ENCODE results near the gene ZNF22.

The ZNF22 gene

GRCh38 chr10:44978213-44978569 is 22.5 kb upstream of the ZNF22 start:
- no peak for DNase-seq

DNA sequence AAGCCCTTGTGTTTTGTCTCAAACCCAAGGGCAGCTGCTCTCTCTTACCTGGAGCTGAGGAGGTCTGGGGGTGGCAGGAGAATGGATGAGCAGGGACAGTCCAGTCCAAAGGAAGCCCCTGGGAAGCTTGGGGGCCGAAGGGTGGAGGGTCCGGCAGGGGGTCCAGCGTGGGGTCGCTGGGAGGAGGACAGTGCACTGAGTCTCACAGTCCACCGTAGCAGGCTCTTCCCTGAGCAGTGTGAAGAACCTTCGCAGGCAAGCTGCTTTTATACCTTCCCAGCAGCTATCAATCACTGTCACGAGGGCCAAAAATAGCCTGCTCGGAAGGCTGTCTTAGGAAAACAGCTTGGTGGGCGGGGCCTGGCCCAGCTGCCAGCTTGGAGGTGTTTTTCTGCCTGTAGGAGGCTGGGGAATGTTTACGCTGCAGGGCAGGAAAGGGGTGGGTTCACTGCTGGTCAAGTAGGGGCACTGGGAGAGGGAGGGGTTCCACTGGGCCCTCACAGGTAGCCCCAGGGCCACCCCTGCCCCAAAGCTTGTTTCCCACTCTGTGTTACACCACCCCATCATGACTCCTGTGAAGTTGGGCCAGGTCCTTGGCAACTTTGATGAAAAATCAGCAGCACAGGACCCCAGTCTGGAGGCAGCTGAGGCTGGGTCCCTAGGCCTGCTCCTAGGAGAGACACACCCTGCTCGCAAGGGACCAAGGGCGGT is 22.0 kb upstream of the ZNF22 start, which contains the start of gene DEPP1:
Gene DEPP1, minus strand, starts transcription at position 240 of the 711 bp plus-strand sequence. CDS start 779 bp downstream, outside the sequence.
- DNase-seq: peak; percentile 30

- DNase-seq: no peak
These were observed 21.2 kb upstream of the ZNF22 start for GRCh38 chr10:44979281-44980191.

DNA sequence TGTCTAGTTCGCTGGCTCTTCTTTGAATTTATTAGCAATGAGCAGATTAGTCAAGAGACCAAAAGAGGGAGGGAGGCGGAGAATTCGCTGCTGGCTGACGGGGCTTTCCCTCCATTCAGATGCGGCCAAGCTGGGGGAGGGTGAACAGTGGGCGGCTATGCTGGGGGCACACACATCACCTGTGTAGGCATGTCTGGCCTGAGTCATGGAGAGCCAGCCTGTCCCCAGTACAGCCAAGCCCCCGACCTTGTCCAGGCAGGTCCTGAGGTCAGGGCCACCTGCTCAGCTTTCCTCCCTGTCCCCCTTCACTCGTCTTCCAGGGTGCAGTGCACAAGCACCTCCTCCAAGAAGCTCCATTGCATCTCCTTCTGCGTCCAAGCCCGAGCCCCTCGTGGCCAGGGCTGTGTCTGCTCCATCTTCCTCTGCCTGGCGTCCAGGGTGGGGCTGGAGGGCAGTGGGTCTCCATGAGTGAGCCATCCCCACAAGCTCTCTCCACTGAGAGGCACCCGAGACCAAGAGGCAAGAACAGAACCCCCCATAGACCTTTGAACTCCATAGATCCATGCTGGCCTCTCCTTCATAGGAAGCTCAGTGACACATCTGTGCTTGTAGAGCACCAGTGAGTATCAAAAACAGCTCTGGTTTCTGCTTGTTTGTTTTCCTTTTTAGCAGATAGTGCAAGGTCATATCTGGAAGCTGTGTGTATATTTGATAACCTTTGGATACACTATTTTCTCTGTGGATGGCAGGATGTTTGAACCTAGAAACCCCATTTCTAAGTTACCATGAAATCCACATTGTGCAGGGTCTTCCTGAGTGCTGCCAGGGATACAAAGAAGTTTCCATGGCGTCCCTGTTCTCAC is 20.2 kb upstream of the ZNF22 start:
- no peak for DNase-seq

DNA sequence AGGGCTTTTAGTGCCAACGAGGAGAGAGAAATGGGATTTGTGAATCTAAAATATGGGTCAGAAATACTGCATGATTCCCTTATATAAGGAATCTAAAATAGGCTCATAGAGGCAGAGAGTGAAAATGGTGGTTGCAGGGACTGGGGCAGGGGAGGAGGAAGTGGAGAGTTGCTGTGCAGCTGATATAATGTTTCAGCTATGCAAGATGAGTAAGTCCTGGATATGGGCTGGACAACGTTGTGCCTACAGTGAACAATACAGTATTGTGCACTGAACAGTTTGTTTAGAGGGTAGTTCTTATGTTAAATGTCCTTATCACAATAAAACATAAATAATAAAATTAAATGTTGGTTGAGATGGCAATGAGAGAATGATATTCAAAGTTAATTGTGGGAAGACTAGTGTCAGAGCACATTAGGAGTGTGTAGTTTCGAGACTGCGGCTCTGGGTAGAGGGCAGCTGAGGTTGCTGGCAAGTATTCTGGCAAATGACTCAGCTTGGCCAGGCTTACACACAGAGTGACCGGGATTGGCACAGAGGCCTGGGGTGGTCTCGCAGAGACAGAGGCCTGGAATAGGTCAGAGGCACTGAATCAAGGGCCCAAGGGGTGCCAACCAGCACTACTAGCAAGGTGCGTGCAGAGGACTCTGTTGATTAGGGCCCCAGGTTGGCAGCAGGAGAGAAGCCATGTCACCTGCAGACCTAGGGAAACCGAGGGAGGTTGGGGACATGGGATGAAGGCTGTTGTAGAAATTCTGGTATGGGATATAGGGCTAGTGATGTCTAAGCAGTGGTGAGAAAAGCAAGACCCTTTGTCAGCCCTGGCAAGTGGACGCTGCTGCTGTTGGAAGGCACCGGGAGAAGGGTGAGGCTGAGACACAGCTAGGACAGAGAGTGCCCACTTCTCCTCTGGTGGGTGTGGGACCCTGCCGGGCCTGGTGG is 19.3 kb upstream of the ZNF22 start:
- no peak for DNase-seq

- no peak for DNase-seq
These were observed 18.6 kb upstream of the ZNF22 start for GRCh38 chr10:44982114-44982460.

GRCh38 chr10:44982496-44982895 is 18.2 kb upstream of the ZNF22 start:
- no peak for DNase-seq

GRCh38 chr10:44983066-44983894 is 17.4 kb upstream of the ZNF22 start:
- DNase-seq: no peak

DNA sequence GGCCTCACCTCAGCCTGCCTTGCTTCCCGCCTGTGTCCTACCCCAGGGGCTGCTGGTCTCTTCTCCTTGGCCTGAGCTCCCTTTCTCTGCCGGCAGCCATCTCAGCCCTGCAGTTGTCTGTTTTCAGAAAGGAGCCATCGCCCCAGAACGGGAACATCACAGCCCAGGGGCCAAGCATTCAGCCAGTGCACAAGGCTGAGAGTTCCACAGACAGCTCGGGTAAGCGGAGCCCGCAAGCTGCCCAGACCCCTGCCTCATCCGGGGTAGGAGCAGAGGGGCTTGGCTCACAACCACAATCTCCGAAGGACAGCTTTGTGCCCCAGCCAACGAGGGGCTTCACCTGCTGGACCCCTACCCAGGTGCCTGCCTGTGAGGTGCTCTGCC is 16.8 kb upstream of the ZNF22 start:
- no peak for DNase-seq

GRCh38 chr10:44984671-44985101 is 16.0 kb upstream of the ZNF22 start:
- DNase-seq: no peak

GRCh38 chr10:44985175-44985681 is 15.5 kb upstream of the ZNF22 start:
- DNase-seq: no peak

DNA sequence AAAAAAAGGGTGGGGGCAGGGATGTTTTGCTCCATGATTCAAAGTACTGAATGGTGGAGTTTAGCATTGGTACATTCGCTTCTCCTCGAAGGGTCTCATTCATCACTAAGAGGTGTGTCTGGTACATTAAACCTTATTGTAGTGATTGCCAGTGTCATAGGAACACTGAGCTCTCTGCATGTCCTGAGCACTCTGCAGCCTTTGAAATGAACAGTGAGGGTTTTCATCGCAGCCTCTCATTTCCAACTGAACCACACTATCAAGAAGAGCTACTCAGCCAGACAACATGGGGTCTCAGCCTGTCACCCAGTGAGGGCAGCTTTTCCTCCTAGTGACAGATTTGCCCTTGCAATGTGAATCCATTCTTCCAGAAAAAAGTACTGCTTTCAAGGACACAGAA is 14.5 kb upstream of the ZNF22 start:
- no peak for DNase-seq

GRCh38 chr10:44986670-44987069 is 14.1 kb upstream of the ZNF22 start:
- no peak for DNase-seq

- DNase-seq: no peak
These were observed 11.7 kb upstream of the ZNF22 start for GRCh38 chr10:44988957-44989585.

DNA sequence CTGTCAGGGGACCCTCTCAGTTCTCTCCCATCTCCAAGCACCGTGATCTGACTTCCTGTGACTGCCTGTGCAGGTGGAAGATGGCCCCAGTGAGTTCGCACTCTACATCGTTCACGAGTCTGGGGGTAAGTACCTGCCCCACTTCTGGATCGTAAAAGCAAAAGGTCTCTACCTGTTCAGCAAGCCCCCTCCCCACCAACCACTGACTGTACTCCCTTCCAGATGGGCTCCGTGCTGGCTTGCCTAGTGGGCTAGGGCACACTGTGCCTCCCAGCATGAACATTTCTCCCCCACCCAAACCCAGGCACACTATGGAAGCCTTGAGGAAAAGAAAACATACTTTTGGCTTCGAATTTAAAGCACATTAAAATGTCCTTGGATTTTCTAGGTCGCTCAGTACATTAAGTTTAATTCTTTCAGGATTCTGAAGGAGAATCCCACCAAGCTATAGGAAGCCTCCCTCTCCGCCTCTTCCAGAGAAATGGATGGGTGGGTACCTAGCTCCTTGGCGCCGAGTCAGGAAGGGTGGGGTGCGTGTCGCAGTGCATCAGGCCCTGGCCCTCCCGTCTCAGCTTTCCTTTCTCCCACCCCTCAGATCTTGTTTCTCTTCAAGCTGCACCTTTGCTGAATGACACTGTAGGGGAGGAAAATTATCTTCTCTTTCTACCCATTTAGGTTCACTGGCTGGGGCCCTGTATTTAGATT is 11.0 kb upstream of the ZNF22 start:
- no peak for DNase-seq

- no peak for DNase-seq
These were observed 10.4 kb upstream of the ZNF22 start for GRCh38 chr10:44990302-44990655.

DNA sequence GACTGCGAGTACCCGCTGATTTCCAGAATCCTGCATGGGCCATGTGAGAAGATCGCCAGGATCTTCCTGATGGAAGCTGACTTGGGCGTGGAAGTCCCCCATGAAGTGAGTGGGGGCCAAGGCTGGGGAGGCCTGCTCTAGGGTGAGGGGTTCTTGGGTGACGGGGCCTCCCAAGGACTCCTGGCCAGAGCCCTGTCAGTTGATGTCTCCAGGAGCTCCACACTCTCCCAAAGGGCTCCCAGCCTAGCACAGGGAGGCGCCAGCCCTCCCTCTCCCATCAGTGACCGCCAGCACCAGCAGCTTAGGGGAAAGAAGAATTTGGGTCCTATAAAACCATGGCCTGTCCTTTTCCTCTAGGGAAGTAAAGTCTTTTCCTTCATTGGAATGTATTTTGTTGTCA is 9.8 kb upstream of the ZNF22 start:
- no peak for DNase-seq

- DNase-seq: no peak
These were observed 9.2 kb upstream of the ZNF22 start for GRCh38 chr10:44991571-44991970.

DNA sequence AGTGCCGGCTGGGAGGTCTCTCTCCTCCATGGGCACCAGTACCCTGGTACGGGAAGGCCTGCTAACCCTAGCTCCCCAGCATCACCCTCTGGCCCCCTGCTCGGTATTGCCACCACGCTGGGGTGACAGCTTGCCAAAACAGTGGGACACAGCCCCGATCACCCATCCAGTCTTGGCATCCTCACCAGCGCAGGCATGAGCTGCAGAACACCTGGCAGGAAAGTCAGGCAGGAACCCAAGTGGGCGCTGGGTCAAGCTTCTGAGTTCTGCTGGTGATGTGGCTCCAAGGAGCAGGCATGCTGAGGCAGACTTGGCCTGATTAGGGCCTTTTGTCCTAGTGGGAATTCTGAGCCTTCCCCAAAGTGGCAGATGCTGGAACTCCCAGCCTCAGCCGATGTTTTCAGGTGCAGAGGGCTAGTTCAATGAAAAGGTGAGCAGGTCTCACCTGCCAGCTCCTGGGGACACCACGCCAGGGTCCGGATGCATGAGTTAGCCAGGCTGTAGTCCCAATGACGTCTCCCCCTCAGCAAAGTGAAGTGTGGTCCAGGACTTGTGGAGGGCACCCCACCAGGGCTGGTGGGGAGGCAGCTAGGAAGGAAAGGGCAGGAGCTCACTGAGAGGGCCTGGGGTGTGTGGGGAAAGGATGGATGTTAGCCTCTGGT is 8.5 kb upstream of the ZNF22 start:
- no peak for DNase-seq
